Measurements from ENCODE around the gene MED28. TPM values are rescaled to one million over a fixed set of nuclear protein-coding genes. Genes with fewer than 3 reads are reported as not detected.

The MED28 gene
- total RNA-seq, 2 donors from 2014 or later = 94.5 to 107 TPM

DNA sequence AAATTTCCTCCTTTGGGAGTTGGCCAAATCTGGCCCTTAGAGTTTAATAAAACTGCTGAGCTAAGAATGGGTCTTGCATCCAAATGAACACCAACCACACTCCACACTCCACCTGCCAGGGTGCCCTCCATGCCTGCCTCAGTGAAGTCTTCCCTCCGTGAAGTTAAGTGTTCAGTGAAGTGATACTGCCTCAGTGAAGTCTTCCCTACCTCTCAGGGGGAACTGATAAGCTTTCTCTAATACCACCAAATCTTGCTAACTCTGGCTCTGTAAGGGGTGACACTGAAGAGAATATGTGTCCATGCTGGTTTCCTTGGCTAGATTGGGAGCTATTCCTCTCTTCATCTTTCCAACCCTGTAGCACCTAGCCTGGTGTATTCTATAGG is 27.9 kb downstream of the MED28 start:
- TF ChIP-seq, protein P1, sequence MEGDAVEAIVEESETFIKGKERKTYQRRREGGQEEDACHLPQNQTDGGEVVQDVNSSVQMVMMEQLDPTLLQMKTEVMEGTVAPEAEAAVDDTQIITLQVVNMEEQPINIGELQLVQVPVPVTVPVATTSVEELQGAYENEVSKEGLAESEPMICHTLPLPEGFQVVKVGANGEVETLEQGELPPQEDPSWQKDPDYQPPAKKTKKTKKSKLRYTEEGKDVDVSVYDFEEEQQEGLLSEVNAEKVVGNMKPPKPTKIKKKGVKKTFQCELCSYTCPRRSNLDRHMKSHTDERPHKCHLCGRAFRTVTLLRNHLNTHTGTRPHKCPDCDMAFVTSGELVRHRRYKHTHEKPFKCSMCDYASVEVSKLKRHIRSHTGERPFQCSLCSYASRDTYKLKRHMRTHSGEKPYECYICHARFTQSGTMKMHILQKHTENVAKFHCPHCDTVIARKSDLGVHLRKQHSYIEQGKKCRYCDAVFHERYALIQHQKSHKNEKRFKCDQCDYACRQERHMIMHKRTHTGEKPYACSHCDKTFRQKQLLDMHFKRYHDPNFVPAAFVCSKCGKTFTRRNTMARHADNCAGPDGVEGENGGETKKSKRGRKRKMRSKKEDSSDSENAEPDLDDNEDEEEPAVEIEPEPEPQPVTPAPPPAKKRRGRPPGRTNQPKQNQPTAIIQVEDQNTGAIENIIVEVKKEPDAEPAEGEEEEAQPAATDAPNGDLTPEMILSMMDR (conservative IDR thresholded peaks at IDR 0.05) = no peak
- H3K36me3 Mint-ChIP-seq (ENCODE audit: low read depth) = peaks cover 26% of the 10 kb centered on the region
- peaks cover 29% of the 10 kb centered on the region for H3K9me3 Mint-ChIP-seq
- Histone ChIP-seq H3K4me3 (ENCODE audit: low read length) (no peak overlapping the region), H3K27ac (ENCODE audit: low read depth, low read length) (no peak overlapping the region), H3K4me1 (ENCODE audit: control insufficient read depth, insufficient read depth, low read length) (no peaks in the 10 kb centered on the region), H3K9me3 (ENCODE audit: control insufficient read depth, low read length) (peaks cover 14% of the 10 kb centered on the region), H3K36me3 (ENCODE audit: control insufficient read depth, insufficient read depth, low read length) (peaks cover 14% of the 10 kb centered on the region), H3K27me3 (ENCODE audit: control insufficient read depth, insufficient read depth, low read length, poor library complexity, severe bottlenecking) (no peaks in the 10 kb centered on the region), H3K9ac (ENCODE audit: extremely low read depth, low read length, poor library complexity, severe bottlenecking) (no peak overlapping the region)
- H3K4me1 Mint-ChIP-seq = no peaks in the 10 kb centered on the region
- no peak overlapping the region for H3K4me3 Mint-ChIP-seq
- 87% methylated on average over 1 of the region's 1 CpG; no CpG with 5 or more reads in 1 of the 2 experiments for WGBS, 2 experiments (ENCODE audit: insufficient coverage in 1 of 2, insufficient read length in 1 of 2)
- H3K27ac Mint-ChIP-seq = no peak overlapping the region
- peaks cover 9% of the 10 kb centered on the region for H3K27me3 Mint-ChIP-seq (ENCODE audit: insufficient read depth)
- no peak for DNase-seq

DNA sequence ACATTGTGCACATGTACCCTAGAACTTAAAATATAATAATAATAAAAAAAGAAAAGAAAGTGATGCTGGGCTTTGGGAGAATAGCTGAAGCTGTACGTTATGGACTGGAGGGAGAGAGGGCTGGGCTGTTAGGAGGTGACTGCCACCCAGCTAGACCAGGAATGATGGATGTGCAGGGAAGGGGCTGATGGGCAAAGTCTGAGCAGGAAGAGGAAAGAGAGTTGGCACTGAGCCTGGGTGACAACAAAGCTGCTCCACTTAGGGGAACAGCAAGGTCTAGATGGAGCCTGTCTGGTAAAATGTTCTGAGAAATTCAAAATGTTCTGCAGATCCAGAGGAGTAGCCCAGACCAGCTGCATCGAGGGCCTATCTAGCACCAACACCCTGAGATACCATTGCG is 32.3 kb downstream of the MED28 start:
- Histone ChIP-seq H3K4me1 (ENCODE audit: control insufficient read depth, insufficient read depth, low read length) (no peaks in the 10 kb centered on the region), H3K4me3 (ENCODE audit: low read length) (no peak overlapping the region), H3K9ac (ENCODE audit: extremely low read depth, low read length, poor library complexity, severe bottlenecking) (no peak overlapping the region), H3K27me3 (ENCODE audit: control insufficient read depth, insufficient read depth, low read length, poor library complexity, severe bottlenecking) (no peaks in the 10 kb centered on the region), H3K36me3 (ENCODE audit: control insufficient read depth, insufficient read depth, low read length) (no peaks in the 10 kb centered on the region), H3K27ac (ENCODE audit: low read depth, low read length) (no peak overlapping the region), H3K9me3 (ENCODE audit: control insufficient read depth, low read length) (peaks cover 14% of the 10 kb centered on the region)
- TF ChIP-seq, protein P1 (conservative IDR thresholded peaks at IDR 0.05) = no peak
- 87 to 90% methylated on average over 3 of the region's 3 CpGs for WGBS, 2 experiments (ENCODE audit: insufficient coverage in 1 of 2, insufficient read length in 1 of 2)
- Mint-ChIP-seq H3K4me1 (no peaks in the 10 kb centered on the region), H3K4me3 (no peak overlapping the region), H3K36me3 (ENCODE audit: low read depth) (peaks cover 8% of the 10 kb centered on the region), H3K27me3 (ENCODE audit: insufficient read depth) (peaks cover 12% of the 10 kb centered on the region), H3K9me3 (peaks cover 25% of the 10 kb centered on the region), H3K27ac (no peak overlapping the region)
- no peak for DNase-seq

DNA sequence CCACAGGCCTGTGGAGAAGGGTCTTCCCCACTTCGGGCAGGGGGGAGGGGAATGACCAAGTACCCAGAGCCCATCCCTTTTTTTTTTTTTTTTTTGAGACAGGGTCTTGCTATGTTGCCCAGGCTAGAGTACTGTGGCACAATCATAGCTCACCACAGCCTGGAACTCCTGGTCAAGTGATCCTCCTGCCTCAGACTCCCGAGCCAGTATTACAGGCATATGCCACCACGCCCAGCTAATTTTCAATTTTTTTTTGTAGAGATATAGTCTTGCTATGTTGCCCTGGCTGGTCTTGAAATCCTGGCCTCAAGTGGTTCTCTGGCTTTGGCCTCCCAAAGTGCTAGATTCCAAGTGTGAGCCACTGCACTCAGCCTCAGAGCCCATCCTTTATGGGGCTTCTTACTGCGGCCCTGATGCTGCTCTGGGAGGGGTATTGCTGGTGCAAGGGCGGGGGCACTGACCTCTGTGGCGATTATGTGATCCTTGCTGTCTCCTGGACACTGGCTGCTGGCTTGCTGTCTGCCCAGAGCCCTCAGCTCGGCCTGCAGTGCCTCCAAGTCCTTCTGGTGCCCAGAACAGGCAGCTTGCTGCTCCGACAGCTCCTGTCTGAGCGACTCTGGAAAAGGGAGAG is 32.9 kb downstream of the MED28 start:
- no peaks in the 10 kb centered on the region for H3K27me3 ChIP-seq (ENCODE audit: control insufficient read depth, insufficient read depth, low read length, poor library complexity, severe bottlenecking)
- no peak overlapping the region for H3K27ac ChIP-seq (ENCODE audit: low read depth, low read length)
- H3K9me3 Mint-ChIP-seq = peaks cover 24% of the 10 kb centered on the region
- no peak overlapping the region for H3K4me3 Mint-ChIP-seq
- H3K4me1 Mint-ChIP-seq = no peaks in the 10 kb centered on the region
- peaks cover 12% of the 10 kb centered on the region for H3K9me3 ChIP-seq (ENCODE audit: control insufficient read depth, low read length)
- no peaks in the 10 kb centered on the region for H3K36me3 ChIP-seq (ENCODE audit: control insufficient read depth, insufficient read depth, low read length)
- 86 to 94% methylated on average over 4 to 9 of the region's 9 CpGs for WGBS, 2 experiments (ENCODE audit: insufficient coverage in 1 of 2, insufficient read length in 1 of 2)
- no peak overlapping the region for H3K9ac ChIP-seq (ENCODE audit: extremely low read depth, low read length, poor library complexity, severe bottlenecking)
- no peak overlapping the region for H3K27ac Mint-ChIP-seq
- no peak for DNase-seq
- TF ChIP-seq, protein P1 (conservative IDR thresholded peaks at IDR 0.05) = no peak
- H3K36me3 Mint-ChIP-seq (ENCODE audit: low read depth) = peaks cover 7% of the 10 kb centered on the region
- no peaks in the 10 kb centered on the region for H3K4me1 ChIP-seq (ENCODE audit: control insufficient read depth, insufficient read depth, low read length)
- no peak overlapping the region for H3K4me3 ChIP-seq (ENCODE audit: low read length)
- H3K27me3 Mint-ChIP-seq (ENCODE audit: insufficient read depth) = peaks cover 12% of the 10 kb centered on the region

All from endodermal cell (in vitro differentiated cells).